Measurements from ENCODE around the gene SAMD13. TPM values are rescaled to one million over a fixed set of nuclear protein-coding genes. Genes with fewer than 3 reads are reported as not detected.

Gene SAMD13
- total and polyA plus RNA-seq, 2 donors (not counting 3 experiments of a cell fraction or from before 2014, with no cell fraction given) = 1.2 to 4.8 TPM

GRCh38 chr1:84356881-84357280, 55.4 kb downstream of the SAMD13 start:
- TF ChIP-seq JUN (IDR thresholded peaks at IDR 0.05; ENCODE audit: borderline replicate concordance, insufficient read depth, insufficient read length, low read depth) (no peak), GATA2 (IDR thresholded peaks at IDR 0.05; ENCODE audit: insufficient read depth, insufficient read length, low read depth, low read length) (no peak), POLR2AphosphoS5 (IDR thresholded peaks at IDR 0.05; ENCODE audit: insufficient read depth, low read depth, low read length) (no peak), MYC (IDR thresholded peaks at IDR 0.05; ENCODE audit: low read depth, low read length) (no peak), FOS (IDR thresholded peaks at IDR 0.05; ENCODE audit: borderline replicate concordance, insufficient read depth, low read length) (no peak), POLR2A (IDR thresholded peaks at IDR 0.05; ENCODE audit: low read depth, low read length) (no peak), EZH2 (IDR thresholded peaks at IDR 0.05; ENCODE audit: borderline replicate concordance, low read depth, low read length, severe bottlenecking) (no peak), CTCF (IDR thresholded peaks at IDR 0.05; ENCODE audit: extremely low read depth in 1 of 2, insufficient read depth in 1 of 2, low read depth in 1 of 2, low read length in 2 of 2) (no peak), MAX (IDR thresholded peaks at IDR 0.05; ENCODE audit: insufficient read depth, insufficient read length) (no peak)
- H3K4me2 ChIP-seq (ENCODE audit: insufficient read depth, low read length) = no peak overlapping the region
- DNase-seq (ENCODE audit: low read depth, low spot score) = no peak
- H3K9me3 ChIP-seq (replicated peaks; ENCODE audit: control insufficient read depth, insufficient read depth, low read length) = no peaks in the 10 kb centered on the region
- no peak overlapping the region for H3K27ac ChIP-seq (ENCODE audit: insufficient read depth, low read depth, low read length)
- H2AFZ ChIP-seq (ENCODE audit: low read depth, low read length) = no peak overlapping the region
- no TSS peak for BruUV-seq (replicated peaks)
- FAIRE-seq = no peak
- no peaks in the 10 kb centered on the region for H3K27me3 ChIP-seq (ENCODE audit: control insufficient read depth in 2 of 2, insufficient read depth in 2 of 2, low read length in 2 of 2)
- ChIA-PET POLR2A (no interaction called here), CTCF (interaction anchor here (1.3 kb wide), 1 partner anchor 367 kb away, joined by 3 read pairs; no protein-coding TSS in a partner anchor)
- no peak overlapping the region for H3K4me3 ChIP-seq (replicated peaks in 1 of 3; ENCODE audit: insufficient read depth in 1 of 3, low read depth in 1 of 3, low read length in 3 of 3)
- H3K9me1 ChIP-seq (replicated peaks; ENCODE audit: control insufficient read depth, extremely low read depth, insufficient read depth, low read length) = no peaks in the 10 kb centered on the region
- H3K36me3 ChIP-seq (ENCODE audit: control insufficient read depth in 2 of 2, extremely low read depth in 1 of 2, insufficient read depth in 2 of 2, low read length in 2 of 2) = no peaks in the 10 kb centered on the region
- intact Hi-C loops (cut with micrococcal nuclease) = no loop called here
- no peaks in the 10 kb centered on the region for H3K79me2 ChIP-seq (ENCODE audit: control insufficient read depth, insufficient read depth, low read length)
- no peak overlapping the region for H3K9ac ChIP-seq (replicated peaks; ENCODE audit: extremely low read depth, insufficient read depth, low read length)
- dilution Hi-C loops (cut with MboI; ENCODE audit: extremely low pct_ligation_motif_present, low sequenced_read_pairs) = no loop called here
- no peaks in the 10 kb centered on the region for H4K20me1 ChIP-seq (replicated peaks; ENCODE audit: control insufficient read depth, extremely low read depth, insufficient read depth, low read length)
- H3K4me1 ChIP-seq (ENCODE audit: control insufficient read depth, extremely low read depth, insufficient read depth, low read length) = no peaks in the 10 kb centered on the region

All from endothelial cell of umbilical vein (primary cell).